Measurements from ENCODE around the gene TAF15. TPM values are rescaled to one million over a fixed set of nuclear protein-coding genes. Genes with fewer than 3 reads are reported as not detected.
A peak's percentile ranks its signal among the peaks of the same experiment; 100 is the strongest.

TAF15 gene
- total and polyA plus RNA-seq, 2 of the 4 experiments (the other 2 are of a cell fraction) = 46.8 to 98.0 TPM

DNA sequence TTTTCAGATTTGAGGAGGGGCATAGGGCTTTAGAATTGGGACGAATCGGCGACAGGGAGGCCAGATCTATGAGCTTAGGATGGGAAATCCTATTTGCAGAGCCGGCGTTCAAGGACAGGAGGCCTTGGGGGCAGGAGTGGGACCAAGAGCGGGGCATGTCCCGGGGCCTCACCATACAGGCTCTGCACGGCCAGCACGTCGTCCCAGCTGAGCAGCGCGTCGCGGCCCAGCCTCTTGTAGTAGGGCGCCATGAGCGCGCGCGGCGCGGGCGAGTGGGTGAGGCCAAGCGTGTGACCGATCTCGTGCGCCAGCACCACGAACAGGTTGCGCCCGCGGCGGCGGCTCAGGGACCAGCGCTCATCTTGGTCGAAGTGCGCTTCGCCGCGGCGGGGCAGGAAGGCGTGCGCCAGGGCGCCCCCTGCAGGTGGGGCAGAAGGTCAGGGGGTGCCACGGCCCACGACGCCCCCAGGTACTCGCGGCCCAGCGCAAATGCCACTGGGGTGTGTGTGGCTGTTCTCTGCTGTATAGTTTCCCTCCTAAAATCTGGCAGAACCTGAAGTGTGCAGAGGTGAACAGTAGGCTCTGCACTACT, 39.3 kb upstream of the TAF15 start:
- Histone ChIP-seq H4K5ac (ENCODE audit: low read depth, low read length) (no peak overlapping the region), H2BK120ac (ENCODE audit: low read depth, low read length) (no peak overlapping the region), H3K36me3 (ENCODE audit: control insufficient read depth, insufficient read depth, low read length) (no peaks in the 10 kb centered on the region), H2BK20ac (ENCODE audit: low read depth, low read length) (no peak overlapping the region), H4K20me1 (ENCODE audit: insufficient read depth, low read length) (peaks cover 4% of the 10 kb centered on the region; the same call in 1 of the 2 replicates), H3K27ac (ENCODE audit: insufficient read depth, low read length) (no peak overlapping the region), H2AFZ (replicated peaks; ENCODE audit: low read length, poor library complexity) (no peak overlapping the region), H4K8ac (ENCODE audit: low read depth in 2 of 2, low read length in 2 of 2) (no peak overlapping the region), H3K23ac (ENCODE audit: low read depth, low read length) (no peak overlapping the region), H3K27me3 (ENCODE audit: control insufficient read depth, insufficient read depth, low read length) (peaks cover 38% of the 10 kb centered on the region), H3K4me1 (ENCODE audit: control insufficient read depth, insufficient read depth, low read length) (peaks cover 11% of the 10 kb centered on the region; the same call in 1 of the 2 replicates), H3K4ac (ENCODE audit: low read depth, low read length) (no peak overlapping the region), H3K14ac (replicated peaks; ENCODE audit: low read depth, low read length) (no peak overlapping the region), H2BK15ac (ENCODE audit: low read depth, low read length) (no peak overlapping the region), H3K4me2 (ENCODE audit: low read depth, low read length) (no peak overlapping the region), H3K9me1 (ENCODE audit: insufficient read depth, low read length) (no peaks in the 10 kb centered on the region), H3K79me1 (ENCODE audit: low read depth in 1 of 2, low read length in 2 of 2) (no peaks in the 10 kb centered on the region), H4K91ac (ENCODE audit: insufficient read depth, low read depth, low read length) (no peak overlapping the region), H3K18ac (ENCODE audit: low read depth, low read length) (no peak overlapping the region), H2BK5ac (ENCODE audit: low read depth, low read length, poor library complexity, severe bottlenecking) (no peak overlapping the region), H2AK5ac (ENCODE audit: low read depth, low read length) (no peak overlapping the region), H3K9me3 (ENCODE audit: control insufficient read depth, insufficient read depth, low read length) (no peaks in the 10 kb centered on the region), H3K56ac (ENCODE audit: extremely low read depth, insufficient read depth, low read length) (no peak overlapping the region), H3K4me3 (ENCODE audit: insufficient read depth, low read depth, low read length) (no peak overlapping the region), H3K9ac (ENCODE audit: low read depth, low read length) (no peak overlapping the region), H2AK9ac (replicated peaks; ENCODE audit: low read depth, low read length, poor library complexity) (no peak overlapping the region)
- CTCF ChIA-PET = no interaction called here
- in situ Hi-C loops (cut with MboI; ENCODE audit: low sequenced_read_pairs) (no loop called here), intact Hi-C loops (cut with micrococcal nuclease) (no loop called here), dilution Hi-C loops (cut with HindIII; ENCODE audit: low sequenced_read_pairs, unreplicated experiment) (no loop called here)
- POLR2A ChIA-PET (ENCODE audit: unreplicated experiment) = no interaction called here
- 92% methylated on average over 42 of the region's 48 CpGs; no CpG with 5 or more reads in 1 of the 2 experiments for WGBS, 2 experiments (ENCODE audit: extremely low coverage in 2 of 2, insufficient read length in 1 of 2)
- ATAC-seq (ENCODE audit: low read depth) (no peak), DNase-seq (no peak)
- no TSS peak for BruUV-seq (replicated peaks)
- TF ChIP-seq BHLHE40 (IDR thresholded peaks at IDR 0.05; ENCODE audit: low read depth, low read length) = no peak
- TF ChIP-seq, protein P1, sequence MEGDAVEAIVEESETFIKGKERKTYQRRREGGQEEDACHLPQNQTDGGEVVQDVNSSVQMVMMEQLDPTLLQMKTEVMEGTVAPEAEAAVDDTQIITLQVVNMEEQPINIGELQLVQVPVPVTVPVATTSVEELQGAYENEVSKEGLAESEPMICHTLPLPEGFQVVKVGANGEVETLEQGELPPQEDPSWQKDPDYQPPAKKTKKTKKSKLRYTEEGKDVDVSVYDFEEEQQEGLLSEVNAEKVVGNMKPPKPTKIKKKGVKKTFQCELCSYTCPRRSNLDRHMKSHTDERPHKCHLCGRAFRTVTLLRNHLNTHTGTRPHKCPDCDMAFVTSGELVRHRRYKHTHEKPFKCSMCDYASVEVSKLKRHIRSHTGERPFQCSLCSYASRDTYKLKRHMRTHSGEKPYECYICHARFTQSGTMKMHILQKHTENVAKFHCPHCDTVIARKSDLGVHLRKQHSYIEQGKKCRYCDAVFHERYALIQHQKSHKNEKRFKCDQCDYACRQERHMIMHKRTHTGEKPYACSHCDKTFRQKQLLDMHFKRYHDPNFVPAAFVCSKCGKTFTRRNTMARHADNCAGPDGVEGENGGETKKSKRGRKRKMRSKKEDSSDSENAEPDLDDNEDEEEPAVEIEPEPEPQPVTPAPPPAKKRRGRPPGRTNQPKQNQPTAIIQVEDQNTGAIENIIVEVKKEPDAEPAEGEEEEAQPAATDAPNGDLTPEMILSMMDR (conservative IDR thresholded peaks at IDR 0.05; ENCODE audit: low read depth, low read length) = 0 out of 2 replicates have a peak, but pooled peaks have one; percentile 4

All from IMR-90 (cell line).